C4-2B (cell line): ENCODE measurements around the gene TMEM116.

ENCODE experiments used
- ZFX ChIP-seq: fragments of 450-650 bp; IDR thresholded peaks from 2 replicates; pipeline ENCODE4 v1.6.1; 2017
- TF ChIP-seq, protein P1 (sequence below): fragments of 450-650 bp; conservative IDR thresholded peaks from 2 replicates; pipeline ENCODE4 v1.5.1; 2017; ENCODE audit warnings: mild to moderate bottlenecking

DNA sequence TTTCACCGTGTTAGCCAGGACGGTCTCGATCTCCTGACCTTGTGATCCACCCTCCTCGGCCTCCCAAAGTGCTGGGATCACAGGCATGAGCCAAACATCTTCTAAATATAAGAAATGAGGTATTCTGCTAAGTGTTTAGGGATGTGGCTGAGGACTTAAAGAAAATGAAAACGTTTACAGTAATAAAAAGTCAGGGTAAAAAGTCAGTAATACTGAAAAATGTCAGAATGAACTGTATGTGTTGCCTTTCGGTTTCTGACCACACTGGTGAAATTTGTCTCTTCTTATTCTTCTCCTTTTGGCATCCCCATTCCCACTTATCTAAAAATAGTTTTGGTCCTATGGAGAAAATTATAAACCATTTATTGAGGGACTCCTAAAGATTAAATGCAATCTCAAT, 20.5 kb downstream of the TMEM116 start:
- TF ChIP-seq, protein P1, sequence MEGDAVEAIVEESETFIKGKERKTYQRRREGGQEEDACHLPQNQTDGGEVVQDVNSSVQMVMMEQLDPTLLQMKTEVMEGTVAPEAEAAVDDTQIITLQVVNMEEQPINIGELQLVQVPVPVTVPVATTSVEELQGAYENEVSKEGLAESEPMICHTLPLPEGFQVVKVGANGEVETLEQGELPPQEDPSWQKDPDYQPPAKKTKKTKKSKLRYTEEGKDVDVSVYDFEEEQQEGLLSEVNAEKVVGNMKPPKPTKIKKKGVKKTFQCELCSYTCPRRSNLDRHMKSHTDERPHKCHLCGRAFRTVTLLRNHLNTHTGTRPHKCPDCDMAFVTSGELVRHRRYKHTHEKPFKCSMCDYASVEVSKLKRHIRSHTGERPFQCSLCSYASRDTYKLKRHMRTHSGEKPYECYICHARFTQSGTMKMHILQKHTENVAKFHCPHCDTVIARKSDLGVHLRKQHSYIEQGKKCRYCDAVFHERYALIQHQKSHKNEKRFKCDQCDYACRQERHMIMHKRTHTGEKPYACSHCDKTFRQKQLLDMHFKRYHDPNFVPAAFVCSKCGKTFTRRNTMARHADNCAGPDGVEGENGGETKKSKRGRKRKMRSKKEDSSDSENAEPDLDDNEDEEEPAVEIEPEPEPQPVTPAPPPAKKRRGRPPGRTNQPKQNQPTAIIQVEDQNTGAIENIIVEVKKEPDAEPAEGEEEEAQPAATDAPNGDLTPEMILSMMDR: no peak
- TF ChIP-seq ZFX: no peak
